ENCODE results near the gene UTP11. TPM values are rescaled to one million over a fixed set of nuclear protein-coding genes. Genes with fewer than 3 reads are reported as not detected.
"Not testable (repeated sequence)": the region's sequence is repeated elsewhere in the genome, so short reads cannot be mapped to it uniquely, and the experiment has no call there.

Gene UTP11
- total RNA-seq, 1 experiment from 2014 or later, result 53.8 TPM

- BruUV-seq (replicated peaks), result no TSS peak
- intact Hi-C loops (cut with micrococcal nuclease; ENCODE audit: unreplicated experiment) (no loop called here), in situ Hi-C loops (cut with HindIII; ENCODE audit: low pct_unique_long_range_greater_than_20kb, low sequenced_read_pairs) (no loop called here)
- Histone ChIP-seq H3K4me3 (ENCODE audit: low read depth in 2 of 2, low read length in 2 of 2) (no peak overlapping the region), H3K9me3 (ENCODE audit: control insufficient read depth, insufficient read depth, low read depth, low read length) (no peaks in the 10 kb centered on the region), H3K27me3 (ENCODE audit: control insufficient read depth, insufficient read depth, low read length) (no peaks in the 10 kb centered on the region), H3K4me1 (ENCODE audit: control insufficient read depth, insufficient read depth, low read length) (no peaks in the 10 kb centered on the region), H3K27ac (ENCODE audit: low read length) (no peak overlapping the region), H3K36me3 (ENCODE audit: control insufficient read depth, insufficient read depth, low read length) (peaks cover 22% of the 10 kb centered on the region)
- CTCF ChIA-PET, result no interaction called here
- POLR2A ChIA-PET, result no interaction called here
- TF ChIP-seq POLR2AphosphoS5 (IDR thresholded peaks at IDR 0.05; ENCODE audit: low read depth, low read length), result no peak
- TF ChIP-seq SIN3A (IDR thresholded peaks at IDR 0.05; ENCODE audit: borderline replicate concordance, insufficient read depth, low read depth, low read length), result no peak
- TF ChIP-seq REST (IDR thresholded peaks at IDR 0.05; ENCODE audit: insufficient read depth in 1 of 2, low read depth in 2 of 2, low read length in 1 of 2), result no peak
- no peak for TF ChIP-seq CTCF (IDR thresholded peaks at IDR 0.05)
- TF ChIP-seq TCF7L2 (IDR thresholded peaks at IDR 0.05; ENCODE audit: low read depth, low read length), result no peak
- ATAC-seq, result no peak
- DNase-seq (ENCODE audit: low read depth, low spot score), result no peak
Observed at GRCh38 chr1:37965301-37965700, 47.2 kb upstream of the UTP11 start.

- DNase-seq (ENCODE audit: low read depth, low spot score); in situ Hi-C loops (cut with HindIII; ENCODE audit: low pct_unique_long_range_greater_than_20kb, low sequenced_read_pairs); BruUV-seq (replicated peaks); H3K4me3 ChIP-seq (ENCODE audit: low read depth in 2 of 2, low read length in 2 of 2); CTCF ChIA-PET; ATAC-seq; H3K27ac ChIP-seq (ENCODE audit: low read length); H3K27me3 ChIP-seq (ENCODE audit: control insufficient read depth, insufficient read depth, low read length); H3K9me3 ChIP-seq (ENCODE audit: control insufficient read depth, insufficient read depth, low read depth, low read length); H3K4me1 ChIP-seq (ENCODE audit: control insufficient read depth, insufficient read depth, low read length); POLR2A ChIA-PET: not testable (repeated sequence)
- intact Hi-C loops (cut with micrococcal nuclease; ENCODE audit: unreplicated experiment), result loop anchor here (10.0 kb wide), 1 partner anchor 79 kb away; no protein-coding TSS in a partner anchor
- peaks cover 22% of the 10 kb centered on the region for H3K36me3 ChIP-seq (ENCODE audit: control insufficient read depth, insufficient read depth, low read length)
Observed at GRCh38 chr1:37973684-37974083, 38.9 kb upstream of the UTP11 start.

GRCh38 chr1:37974567-37974966, 38.0 kb upstream of the UTP11 start:
- intact Hi-C loops (cut with micrococcal nuclease; ENCODE audit: unreplicated experiment), result loop anchor here (10.0 kb wide), 1 partner anchor 80 kb away; no protein-coding TSS in a partner anchor
- Histone ChIP-seq H3K27ac (ENCODE audit: low read length) (no peak overlapping the region), H3K4me1 (ENCODE audit: control insufficient read depth, insufficient read depth, low read length) (no peaks in the 10 kb centered on the region), H3K36me3 (ENCODE audit: control insufficient read depth, insufficient read depth, low read length) (peaks cover 24% of the 10 kb centered on the region), H3K4me3 (ENCODE audit: low read depth in 2 of 2, low read length in 2 of 2) (no peak overlapping the region), H3K27me3 (ENCODE audit: control insufficient read depth, insufficient read depth, low read length) (no peaks in the 10 kb centered on the region), H3K9me3 (ENCODE audit: control insufficient read depth, insufficient read depth, low read depth, low read length) (no peaks in the 10 kb centered on the region)
- DNase-seq (ENCODE audit: low read depth, low spot score) (no peak), ATAC-seq (no peak)
- TF ChIP-seq POLR2AphosphoS5 (IDR thresholded peaks at IDR 0.05; ENCODE audit: low read depth, low read length), result no peak
- no peak for TF ChIP-seq CTCF (IDR thresholded peaks at IDR 0.05)
- TF ChIP-seq TCF7L2 (IDR thresholded peaks at IDR 0.05; ENCODE audit: low read depth, low read length), result no peak
- TF ChIP-seq REST (IDR thresholded peaks at IDR 0.05; ENCODE audit: insufficient read depth in 1 of 2, low read depth in 2 of 2, low read length in 1 of 2), result no peak
- TF ChIP-seq SIN3A (IDR thresholded peaks at IDR 0.05; ENCODE audit: borderline replicate concordance, insufficient read depth, low read depth, low read length), result no peak
- in situ Hi-C loops (cut with HindIII; ENCODE audit: low pct_unique_long_range_greater_than_20kb, low sequenced_read_pairs), result no loop called here
- CTCF ChIA-PET, result no interaction called here
- POLR2A ChIA-PET, result no interaction called here
- no TSS peak for BruUV-seq (replicated peaks)

All from Panc1 (cell line).